CD4-positive, alpha-beta T cell treated with Interleukin-17A for 1 hour (primary cell): Measurements from ENCODE around the gene CDC37L1.
A peak's percentile ranks its signal among the peaks of the same experiment; 100 is the strongest.
"Not testable (repeated sequence)": the region's sequence is repeated elsewhere in the genome, so short reads cannot be mapped to it uniquely, and the experiment has no call there.

Experiments used
- DNase-seq: peaks from one replicate; pipeline ENCODE4 v3.0.0-alpha.2; 2020

Gene CDC37L1

DNA sequence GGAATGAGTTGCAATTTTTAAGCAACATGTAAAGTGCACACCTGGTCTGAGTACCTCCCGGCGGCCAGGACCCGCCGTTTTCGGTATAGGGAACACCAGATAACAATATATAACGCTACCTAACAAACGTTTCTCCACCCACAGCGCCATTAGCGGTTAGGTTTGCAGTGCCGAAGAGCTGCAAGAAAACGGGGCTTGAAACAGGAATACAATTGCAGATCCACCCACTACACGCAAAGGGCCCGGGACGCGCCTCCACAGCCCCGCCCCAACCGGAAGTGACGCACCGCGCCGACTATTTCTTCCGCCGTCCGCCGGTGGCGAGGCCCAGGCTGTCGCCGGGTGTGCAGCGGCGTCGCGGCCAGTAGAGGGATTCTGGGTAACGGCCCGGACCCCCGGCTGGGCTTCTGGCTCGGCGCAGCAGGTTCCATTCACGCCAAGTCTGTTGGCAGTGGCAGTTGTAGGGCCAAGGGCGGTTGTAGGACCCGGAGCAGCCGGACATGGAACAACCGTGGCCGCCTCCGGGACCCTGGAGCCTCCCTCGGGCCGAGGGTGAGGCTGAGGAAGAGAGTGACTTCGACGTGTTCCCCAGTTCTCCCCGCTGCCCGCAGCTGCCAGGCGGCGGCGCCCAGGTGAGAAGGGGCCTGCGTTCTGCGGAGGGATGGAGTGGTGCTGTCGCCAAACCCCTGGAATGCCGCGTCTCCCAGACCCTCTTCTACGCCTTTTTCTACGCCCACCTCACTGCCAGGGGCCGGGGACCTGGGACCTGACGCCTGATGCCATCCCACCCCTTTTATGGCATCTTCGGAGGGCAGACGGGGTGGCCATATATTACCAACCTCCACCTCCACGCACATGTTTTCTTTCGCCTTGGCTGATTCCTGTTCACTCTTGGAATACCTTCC lies at the start of gene CDC37L1:
Gene CDC37L1 (plus strand): TSS at position 302 of the 905 bp plus-strand sequence. CDS start 199 bp downstream, at position 501.
- peak; percentile 98 for DNase-seq

DNA sequence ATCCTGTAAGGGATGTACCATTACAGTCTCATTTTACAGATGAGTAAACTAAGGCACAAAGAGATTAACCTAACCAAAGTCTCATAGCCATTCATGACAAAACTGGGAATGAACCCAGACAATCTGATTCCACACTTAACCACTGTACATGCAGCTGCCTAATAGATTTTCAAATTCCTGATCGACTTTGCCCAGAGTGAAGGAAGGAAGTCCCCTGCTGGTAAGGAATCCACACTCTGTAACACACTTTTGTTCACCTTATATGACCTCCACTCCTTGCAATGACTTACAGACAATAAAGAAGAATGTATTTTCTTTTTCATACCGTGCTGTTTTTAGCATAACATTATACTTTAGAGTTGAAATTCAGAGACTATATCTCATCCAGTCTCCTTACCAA lies 48.5 kb upstream of the CDC37L1 start:
- DNase-seq: no peak

DNA sequence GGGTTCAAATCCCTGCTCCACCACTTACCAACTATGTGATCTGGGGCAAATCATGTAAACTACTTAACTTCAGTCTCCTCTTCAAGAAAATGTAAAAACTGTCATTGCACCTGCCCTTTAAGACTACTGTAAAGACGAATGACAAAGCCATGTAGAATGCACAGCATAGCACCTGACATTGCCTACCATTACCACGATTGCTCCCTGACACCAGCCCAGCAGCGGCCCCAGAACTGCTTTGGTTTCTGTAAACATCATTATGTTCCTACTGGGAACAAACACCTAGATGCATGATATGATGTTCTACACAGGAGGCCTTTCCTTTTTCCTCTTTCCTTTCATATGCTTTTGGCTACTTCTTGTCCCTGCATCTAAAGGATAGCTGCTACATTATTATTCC lies 40.4 kb upstream of the CDC37L1 start:
- DNase-seq: no peak

DNA sequence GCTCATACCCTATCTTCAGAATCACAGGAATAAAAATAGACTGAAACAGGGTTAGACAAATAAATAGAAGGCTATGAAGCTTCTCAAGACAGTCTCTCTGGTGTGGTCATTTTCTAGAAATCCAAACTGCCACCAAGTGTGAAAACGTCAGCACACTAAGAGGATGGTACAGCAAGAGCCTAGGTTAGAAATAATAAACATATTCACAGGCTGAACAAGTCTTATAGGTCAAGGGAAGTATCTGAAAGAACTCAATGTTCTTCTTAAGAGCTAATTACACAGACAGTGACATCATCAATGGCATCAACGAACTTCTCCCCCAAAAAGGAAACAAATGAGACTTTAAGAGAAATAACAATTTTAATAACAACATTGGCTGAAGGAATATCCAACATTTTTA lies 39.9 kb upstream of the CDC37L1 start:
- no peak for DNase-seq

DNA sequence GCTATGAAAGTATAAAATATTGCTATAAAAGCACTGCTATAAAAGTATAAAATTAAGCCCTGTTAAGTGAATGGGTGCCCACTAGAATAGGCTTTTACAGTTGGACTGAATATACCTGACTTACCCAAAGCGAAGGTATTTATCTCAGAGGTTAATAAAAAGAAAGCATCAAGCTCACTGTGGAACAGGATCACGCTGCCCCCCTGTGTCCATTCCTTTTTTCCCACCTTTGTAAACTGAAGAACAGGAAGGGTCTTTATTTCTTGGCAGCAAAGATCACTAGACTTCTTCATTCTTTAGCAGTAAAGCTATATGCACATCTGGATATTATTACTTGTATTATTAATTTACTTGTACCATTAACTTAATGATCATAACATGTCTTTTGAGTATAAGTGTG lies 39.3 kb upstream of the CDC37L1 start:
- peak; percentile 54 for DNase-seq

DNA sequence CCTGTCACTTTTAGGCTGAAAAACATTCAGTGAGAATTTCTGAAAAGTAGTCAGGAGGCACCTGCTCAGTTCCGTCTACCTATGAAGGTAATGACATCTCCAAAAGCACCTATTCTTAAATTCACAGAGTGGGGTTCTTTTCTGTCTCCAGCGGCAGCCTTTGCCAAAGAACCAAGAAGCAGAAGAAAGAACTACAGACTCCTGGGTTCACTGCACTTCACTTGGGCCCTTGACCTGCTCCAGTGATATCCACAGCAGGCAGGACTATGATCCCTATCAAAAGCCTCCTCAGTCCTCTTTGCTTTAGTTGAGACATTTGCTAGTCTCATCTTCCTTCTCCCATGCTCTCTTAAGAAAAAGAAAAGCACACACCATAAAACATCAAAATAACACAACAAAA lies 37.0 kb upstream of the CDC37L1 start:
- DNase-seq: no peak

DNA sequence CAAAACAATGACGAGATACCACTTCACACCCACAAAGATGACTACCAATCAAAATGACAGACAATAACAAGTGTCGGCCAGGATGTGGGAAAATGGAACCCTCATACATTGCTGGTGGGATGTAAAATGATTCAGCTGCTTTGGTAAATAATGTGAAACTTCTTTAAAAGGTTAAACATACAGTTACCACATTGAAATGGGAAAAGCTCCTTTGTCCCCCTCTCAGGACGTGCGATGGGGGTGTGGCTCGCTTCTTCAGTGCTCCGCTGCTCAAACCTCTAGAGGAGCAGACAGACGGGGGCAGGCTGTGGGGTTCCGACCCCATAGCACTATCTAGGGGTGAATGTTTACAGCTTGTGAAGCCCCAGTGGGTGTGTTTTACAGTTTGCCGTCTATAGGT lies 25.3 kb upstream of the CDC37L1 start:
- DNase-seq: peak; percentile 26

DNA sequence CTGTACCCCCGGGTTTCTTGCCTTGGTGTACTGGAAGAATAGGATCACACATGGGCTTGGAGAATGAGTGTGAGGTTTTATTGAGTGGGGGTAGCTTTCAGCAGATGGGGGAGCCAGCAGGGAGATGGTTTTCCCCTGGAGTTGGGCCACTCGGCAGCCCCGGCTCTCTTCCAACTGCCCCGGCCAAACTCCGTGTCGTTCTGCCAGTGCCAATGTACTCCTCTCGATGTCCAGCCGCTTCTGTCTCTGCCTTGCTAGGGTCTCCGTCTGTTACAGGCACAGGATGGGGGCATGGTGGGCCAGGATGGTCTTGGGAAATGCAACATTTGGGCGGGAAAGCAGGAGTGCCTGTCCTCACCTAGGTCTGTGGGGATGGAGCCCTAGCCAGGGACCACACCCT lies 24.8 kb upstream of the CDC37L1 start:
- no peak for DNase-seq

DNA sequence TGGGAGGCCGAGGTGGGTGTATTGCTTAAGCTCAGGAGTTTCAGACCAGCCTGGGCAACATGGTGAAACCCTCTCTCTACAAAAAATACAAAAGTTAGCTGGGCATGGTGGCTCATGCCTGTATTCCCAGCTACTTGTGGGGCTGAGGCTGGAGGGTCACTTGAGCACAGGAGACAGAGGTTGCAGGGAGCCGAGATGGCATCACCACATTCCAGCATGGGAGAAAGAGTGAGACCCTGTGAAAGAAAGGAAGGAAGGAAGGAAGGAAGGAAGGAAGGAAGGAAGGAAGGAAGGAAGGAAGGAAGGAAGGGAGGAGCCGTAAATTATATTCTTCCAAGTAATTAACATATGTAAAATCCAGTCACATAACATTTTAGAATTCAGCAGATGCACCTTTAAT lies 23.2 kb upstream of the CDC37L1 start:
- DNase-seq: not testable (repeated sequence)

DNA sequence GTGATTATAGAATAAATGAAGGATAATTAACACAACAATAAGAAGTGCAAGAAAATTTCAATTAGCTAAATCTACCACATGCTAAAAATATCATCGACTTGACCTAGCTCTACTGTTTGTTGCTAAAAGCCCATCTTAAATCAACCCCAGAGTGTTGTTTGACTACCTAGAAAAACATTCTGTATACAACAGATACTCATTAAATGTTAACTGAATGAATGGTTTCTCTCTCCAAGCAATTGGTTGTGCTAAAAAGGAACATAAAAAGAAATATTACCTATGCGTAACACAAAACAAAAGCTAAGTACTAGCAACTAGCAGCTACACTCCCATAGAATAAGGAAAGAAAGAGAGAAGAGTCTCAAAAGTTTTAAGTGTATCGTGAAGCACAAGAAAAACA lies 22.7 kb upstream of the CDC37L1 start:
- DNase-seq: no peak

DNA sequence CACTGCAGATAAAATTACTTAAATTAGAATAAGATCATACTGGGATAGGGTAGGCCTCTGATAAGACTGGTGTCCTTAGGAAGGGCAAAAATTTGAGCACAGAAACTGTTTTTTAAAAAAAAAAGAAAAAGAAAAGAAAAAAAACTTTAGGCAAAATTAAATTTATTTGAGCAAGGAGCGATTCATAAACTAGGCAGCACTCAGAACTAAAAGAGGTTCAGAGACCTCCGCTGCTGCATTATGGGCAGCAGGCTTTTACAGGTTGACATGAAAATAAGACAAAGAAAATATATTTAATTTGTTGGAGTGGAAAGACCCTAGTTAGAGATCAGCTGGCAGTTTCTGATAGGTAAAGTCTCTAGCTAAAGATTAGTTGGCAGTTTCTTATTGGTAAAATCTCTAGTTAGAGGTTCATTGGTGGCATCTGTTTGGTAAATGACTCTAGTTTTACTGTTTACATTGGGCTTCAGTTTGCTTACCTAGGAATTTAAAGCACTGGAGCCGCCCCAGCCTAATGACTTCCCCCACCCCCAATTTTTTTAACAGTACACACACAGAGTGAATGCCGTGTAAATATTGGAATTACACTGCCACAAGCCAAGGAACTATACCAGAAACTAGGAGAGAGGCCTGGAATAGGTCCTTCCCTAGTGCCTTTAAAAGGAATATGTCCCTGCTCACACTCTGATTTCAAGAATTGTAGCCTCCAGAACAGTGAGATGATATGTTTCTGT lies 21.8 kb upstream of the CDC37L1 start:
- DNase-seq: no peak

DNA sequence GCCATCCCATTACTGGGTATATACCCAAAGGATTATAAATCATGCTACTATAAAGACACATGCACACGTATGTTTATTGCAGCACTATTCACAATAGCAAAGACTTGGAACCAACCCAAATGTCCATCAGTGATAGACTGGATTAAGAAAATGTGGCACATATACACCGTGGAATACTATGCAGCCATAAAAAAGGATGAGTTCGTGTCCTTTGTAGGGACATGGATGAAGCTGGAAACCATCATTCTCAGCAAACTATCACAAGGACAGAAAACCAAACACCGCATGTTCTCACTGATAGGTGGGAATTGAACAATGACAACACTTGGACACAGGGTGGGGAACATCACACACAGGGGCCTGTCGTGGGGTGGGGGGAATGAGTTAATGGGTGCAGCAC lies 18.7 kb upstream of the CDC37L1 start:
- not testable (repeated sequence) for DNase-seq

DNA sequence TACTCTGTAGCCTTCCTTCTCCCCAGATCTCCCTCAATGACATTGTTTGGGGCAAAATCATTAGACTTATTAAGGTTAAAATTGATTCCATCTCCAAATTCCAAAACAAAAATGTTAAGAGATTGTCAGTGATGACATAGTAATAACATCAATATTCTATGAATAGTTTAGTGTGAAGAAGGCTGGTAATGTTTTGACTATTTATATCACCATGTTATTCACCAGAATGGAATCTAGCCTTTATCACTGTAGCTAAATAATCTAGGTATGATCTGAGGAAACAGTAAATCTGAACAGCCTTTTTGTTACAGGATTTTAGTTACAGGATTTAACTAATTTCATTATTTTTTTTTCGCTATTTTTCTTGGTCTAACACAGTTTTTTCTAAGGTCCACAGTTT lies 18.2 kb upstream of the CDC37L1 start:
- DNase-seq: no peak

DNA sequence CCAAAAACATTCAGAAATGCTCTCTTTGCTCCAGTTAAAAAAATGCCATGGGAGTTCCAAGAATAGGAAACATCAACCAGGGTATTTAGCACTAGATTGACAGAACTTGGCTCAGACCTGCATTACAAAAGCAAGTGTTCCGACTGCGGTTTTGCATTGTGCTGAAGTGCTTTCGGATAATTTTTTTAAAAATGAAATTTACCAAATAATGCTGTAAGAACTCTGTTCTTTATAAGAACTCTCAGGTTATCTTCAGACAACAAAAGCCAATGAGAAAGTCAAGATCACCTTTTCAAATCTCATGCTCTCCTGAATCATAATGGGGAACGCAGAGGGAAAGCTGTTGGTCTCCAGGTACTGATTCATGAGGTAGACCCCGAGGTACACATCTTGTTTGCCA lies 17.8 kb upstream of the CDC37L1 start:
- DNase-seq: peak; percentile 32

DNA sequence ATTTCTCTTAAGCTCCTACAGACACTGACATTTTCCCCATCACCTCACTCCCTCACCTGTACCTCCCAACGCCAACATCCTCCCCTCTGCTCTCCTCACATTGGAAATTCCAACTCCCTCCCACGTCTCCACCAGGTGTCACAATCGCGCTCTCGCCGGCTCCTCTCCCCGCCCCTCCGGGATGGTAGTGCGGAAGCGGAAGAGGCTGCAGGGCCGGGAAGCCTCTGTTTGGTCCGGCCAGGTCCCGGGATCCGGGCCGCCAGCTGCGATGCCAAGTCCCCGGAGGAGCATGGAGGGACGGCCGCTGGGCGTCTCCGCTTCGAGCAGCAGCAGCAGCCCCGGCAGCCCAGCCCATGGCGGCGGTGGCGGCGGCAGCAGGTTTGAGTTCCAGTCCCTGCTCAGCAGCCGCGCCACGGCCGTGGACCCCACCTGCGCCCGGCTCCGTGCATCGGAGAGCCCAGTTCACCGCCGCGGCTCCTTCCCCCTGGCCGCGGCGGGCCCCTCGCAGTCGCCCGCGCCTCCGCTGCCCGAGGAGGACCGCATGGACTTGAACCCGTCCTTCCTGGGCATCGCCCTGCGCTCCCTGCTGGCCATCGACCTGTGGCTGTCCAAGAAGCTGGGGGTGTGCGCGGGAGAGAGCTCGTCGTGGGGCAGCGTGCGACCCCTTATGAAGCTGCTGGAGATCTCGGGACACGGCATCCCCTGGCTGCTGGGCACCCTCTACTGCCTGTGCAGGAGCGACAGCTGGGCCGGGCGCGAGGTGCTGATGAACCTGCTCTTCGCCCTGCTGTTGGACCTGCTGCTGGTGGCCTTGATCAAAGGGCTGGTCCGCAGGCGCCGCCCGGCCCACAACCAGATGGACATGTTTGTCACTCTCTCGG lies 17.0 kb upstream of the CDC37L1 start, which contains the start of gene PLPP6:
Gene PLPP6 (plus strand): TSS at position 187 of the 881 bp plus-strand sequence. CDS start 82 bp downstream, at position 269.
- peak; percentile 80 for DNase-seq

DNA sequence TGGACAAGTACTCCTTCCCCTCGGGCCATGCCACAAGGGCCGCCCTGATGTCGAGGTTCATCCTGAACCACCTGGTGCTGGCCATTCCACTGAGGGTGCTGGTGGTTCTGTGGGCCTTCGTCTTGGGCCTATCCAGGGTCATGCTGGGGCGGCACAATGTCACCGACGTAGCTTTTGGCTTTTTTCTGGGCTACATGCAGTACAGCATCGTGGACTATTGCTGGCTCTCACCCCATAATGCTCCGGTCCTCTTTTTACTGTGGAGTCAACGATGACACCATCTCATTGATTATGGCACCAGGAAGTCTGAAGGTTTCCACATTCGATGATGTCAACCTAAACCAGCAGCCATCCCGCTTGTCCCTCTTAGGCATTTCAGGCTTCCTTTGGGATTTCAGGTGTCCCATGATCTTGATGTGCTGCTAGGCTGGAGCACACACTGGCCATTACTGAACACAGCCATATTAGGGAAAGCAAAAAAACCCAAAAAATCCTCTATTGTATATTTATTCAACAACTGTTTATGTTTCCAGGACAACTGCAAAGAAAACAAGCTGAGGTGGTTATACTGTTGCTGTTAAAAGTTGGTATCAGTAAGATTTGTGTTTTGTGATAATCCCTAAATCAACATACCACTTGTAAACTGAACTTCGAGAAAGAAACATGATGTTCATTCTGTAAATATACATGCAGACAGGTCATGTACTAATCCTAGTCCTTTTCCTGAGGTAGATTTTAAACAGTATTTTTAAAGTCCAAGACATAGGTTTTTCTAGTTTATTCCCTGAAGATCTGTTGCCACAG lies 16.2 kb upstream of the CDC37L1 start:
- DNase-seq: peak; percentile 42

DNA sequence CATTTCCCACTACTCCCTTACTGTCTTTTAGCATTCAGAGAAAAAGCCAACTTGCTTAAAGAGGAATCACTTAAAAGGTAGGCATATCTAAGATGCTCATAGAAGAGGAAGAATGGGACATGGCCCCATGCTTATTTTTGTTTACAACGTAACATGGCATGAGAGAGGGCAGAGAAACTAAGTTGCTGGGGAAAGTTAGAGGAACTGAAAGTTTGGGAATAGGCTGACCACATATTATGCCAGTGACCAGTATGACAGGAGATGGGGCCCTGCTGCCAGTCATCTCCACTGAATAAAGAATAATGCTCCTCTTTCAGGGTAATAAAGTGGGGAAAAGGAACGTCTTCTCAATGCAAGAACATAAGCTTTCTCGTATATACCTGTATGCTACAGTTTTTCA lies 15.4 kb upstream of the CDC37L1 start:
- no peak for DNase-seq

DNA sequence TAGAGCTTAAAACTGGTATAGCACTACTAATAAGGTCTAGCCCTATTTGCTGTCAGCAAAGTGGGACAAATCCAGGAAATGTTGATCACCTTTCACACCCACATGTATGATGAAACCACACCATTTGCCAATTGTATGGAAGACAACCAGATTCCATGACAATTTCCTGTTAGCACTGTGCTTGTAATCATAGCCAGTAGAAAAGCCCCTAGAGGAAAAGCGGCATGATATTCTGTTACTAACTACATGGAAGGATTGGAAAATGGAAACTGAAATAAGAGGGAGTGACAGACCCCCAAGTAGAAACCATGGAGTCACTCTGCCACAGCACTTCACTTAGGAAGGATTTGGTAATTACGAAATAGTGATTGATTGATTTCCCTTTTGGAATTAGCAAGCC lies 14.0 kb upstream of the CDC37L1 start:
- DNase-seq: no peak

DNA sequence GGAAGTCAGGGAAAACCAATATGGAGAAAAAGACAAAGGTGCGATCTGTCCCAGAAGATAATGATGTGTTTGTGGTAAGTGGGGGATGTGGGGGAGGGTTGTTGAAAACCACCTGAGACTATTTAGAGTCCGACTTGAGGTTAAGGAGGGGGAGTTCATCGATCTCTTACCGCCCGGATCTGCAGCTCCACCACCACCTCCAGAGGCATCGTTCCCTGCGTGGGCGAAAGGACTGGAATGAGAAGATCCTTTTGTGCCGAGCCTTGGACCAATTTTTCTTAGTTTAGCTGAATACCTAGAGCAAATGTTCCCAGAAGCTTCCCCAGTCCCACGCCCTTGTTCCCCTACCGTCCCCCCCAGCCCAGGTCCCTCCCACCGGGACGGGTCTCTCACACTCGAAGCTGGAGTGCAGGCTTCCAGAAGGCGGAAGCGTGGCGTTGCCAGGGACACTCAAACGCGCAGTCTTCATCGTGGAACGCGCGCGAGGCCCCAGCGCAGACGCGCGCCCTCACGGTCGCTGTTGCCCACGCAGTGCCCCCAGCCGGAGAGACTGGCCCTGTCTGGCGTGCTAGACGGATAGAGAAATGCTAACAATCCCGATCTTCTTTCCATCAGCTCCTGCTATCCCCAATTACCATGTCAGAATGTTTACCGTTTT lies 13.2 kb upstream of the CDC37L1 start, which contains the start of gene SPATA6L:
Gene SPATA6L (minus strand): TSS at position 439 of the 658 bp plus-strand sequence. CDS start 230 bp downstream, at position 209.
- peak; percentile 46 for DNase-seq

DNA sequence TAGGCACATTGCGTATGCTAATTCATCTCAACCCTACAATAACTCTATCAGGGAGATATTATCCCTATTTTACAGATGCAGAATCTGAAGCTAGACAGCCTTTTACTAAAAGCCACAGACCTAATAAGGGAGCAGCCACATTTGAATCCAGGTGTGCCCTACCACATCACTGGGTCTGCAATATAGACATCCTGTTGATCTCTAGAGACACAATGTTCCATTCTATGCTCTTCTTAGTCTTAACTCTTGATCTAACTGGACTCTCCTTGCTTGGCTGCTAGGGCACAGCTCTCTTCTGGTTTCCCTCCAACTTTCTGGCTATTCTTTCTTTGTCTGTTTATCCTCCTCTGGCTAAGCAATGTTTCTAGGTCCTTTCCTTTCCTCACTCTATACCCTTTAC lies 11.7 kb upstream of the CDC37L1 start:
- DNase-seq: peak; percentile 36

DNA sequence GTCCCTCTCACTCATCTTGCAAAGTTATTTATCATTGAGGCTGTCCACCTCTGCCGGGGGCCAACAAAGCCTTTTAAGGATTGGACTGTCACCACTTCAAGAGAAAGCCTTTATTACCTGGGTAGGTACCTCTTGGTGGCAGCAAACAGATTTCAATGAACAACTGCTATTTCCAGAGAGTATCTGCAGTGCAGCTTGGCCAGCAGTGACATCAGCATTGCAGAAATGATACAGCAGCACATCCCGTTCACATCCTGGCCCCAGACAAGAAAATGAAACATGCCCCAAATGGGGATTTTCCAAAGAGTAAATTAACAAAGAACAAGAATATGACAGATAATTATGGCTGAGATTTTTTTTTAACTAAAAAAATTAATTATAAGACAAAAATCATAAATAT lies 10.8 kb upstream of the CDC37L1 start:
- no peak for DNase-seq
